ENCODE results near the gene EIF4A3. TPM values are rescaled to one million over a fixed set of nuclear protein-coding genes. Genes with fewer than 3 reads are reported as not detected.

Gene EIF4A3
- total and polyA plus RNA-seq, 9 of the 15 experiments (the other 6 are each of a cell fraction or from before 2014, with no cell fraction given), result 62.7 to 171 (median 127) TPM

DNA sequence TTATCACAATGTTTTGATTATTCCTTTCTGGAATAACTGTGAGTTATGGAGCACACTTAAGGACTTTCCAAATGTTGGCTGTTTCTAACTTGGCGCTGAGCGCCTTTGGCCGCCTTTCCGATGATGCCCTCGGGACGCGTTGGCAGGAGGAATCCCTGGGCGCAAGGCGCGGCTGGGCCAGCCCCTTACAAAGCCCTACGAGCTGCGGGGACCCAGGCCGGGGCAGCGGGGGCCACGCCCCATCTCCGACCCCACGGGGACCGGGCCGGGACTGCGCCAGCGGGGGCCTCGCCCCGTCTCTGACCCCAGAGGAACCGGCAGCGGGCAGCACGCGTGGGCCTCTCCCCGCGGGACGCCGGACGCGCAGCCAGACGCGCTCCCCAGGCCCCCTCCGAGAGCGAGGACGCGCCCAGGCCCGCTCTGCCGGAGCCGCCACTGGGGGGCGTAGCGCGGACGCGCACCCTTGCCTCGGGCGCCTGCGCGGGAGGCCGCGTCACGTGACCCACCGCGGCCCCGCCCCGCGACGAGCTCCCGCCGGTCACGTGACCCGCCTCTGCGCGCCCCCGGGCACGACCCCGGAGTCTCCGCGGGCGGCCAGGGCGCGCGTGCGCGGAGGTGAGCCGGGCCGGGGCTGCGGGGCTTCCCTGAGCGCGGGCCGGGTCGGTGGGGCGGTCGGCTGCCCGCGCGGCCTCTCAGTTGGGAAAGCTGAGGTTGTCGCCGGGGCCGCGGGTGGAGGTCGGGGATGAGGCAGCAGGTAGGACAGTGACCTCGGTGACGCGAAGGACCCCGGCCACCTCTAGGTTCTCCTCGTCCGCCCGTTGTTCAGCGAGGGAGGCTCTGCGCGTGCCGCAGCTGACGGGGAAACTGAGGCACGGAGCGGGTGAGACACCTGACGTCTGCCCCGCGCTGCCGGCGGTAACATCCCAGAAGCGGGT is 45.6 kb downstream of the EIF4A3 start, which contains the start of gene GAA (continued):
- TF ChIP-seq ZNF175 (CRISPR knock-in tag; IDR thresholded peaks at IDR 0.05; ENCODE audit: low read depth) (peak; percentile 47; the same call in 1 of the 2 replicates), SRSF3 (IDR thresholded peaks at IDR 0.05; ENCODE audit: insufficient read depth, low read length) (no peak), NUFIP1 (IDR thresholded peaks at IDR 0.05; ENCODE audit: partially characterized antibody) (no peak), ZNF133 (CRISPR knock-in tag; IDR thresholded peaks at IDR 0.05) (no peak), CHCHD3 (CRISPR knock-in tag; IDR thresholded peaks at IDR 0.05) (no peak), HDGF (IDR thresholded peaks at IDR 0.05) (no peak), GABPB1 (CRISPR knock-in tag; IDR thresholded peaks at IDR 0.05) (no peak), TAL1 (IDR thresholded peaks at IDR 0.05) (no peak), PRMT5 (CRISPR knock-in tag; IDR thresholded peaks at IDR 0.05) (no peak), ZFP30 (CRISPR knock-in tag; IDR thresholded peaks at IDR 0.05; ENCODE audit: borderline replicate concordance) (no peak), NR1H2 (CRISPR knock-in tag; IDR thresholded peaks at IDR 0.05) (no peak), SMC3 (conservative IDR thresholded peaks at IDR 0.05; ENCODE audit: insufficient read depth, low read depth, low read length) (peak; percentile 24), ZNF76 (CRISPR knock-in tag; IDR thresholded peaks at IDR 0.05; ENCODE audit: borderline replicate concordance) (no peak), HMG20B (CRISPR knock-in tag; IDR thresholded peaks at IDR 0.05) (no peak), ESRRA (IDR thresholded peaks at IDR 0.05; ENCODE audit: borderline replicate concordance, low read depth) (no peak), TRIM24 (IDR thresholded peaks at IDR 0.05) (no peak), HOXB6 (CRISPR knock-in tag; IDR thresholded peaks at IDR 0.05; ENCODE audit: borderline replicate concordance) (no peak), FOS (IDR thresholded peaks at IDR 0.05; ENCODE audit: extremely low read depth, insufficient read length) (peak; percentile 41), PHB2 (IDR thresholded peaks at IDR 0.05; ENCODE audit: low read depth) (no peak), TCF3 (CRISPR knock-in tag; IDR thresholded peaks at IDR 0.05) (0 out of 2 replicates have a peak, but pooled peaks have one; percentile 17), PPARD (CRISPR knock-in tag; IDR thresholded peaks at IDR 0.05) (no peak), PYGO2 (tag; IDR thresholded peaks at IDR 0.05) (no peak)
- TF ChIP-seq, protein P1, sequence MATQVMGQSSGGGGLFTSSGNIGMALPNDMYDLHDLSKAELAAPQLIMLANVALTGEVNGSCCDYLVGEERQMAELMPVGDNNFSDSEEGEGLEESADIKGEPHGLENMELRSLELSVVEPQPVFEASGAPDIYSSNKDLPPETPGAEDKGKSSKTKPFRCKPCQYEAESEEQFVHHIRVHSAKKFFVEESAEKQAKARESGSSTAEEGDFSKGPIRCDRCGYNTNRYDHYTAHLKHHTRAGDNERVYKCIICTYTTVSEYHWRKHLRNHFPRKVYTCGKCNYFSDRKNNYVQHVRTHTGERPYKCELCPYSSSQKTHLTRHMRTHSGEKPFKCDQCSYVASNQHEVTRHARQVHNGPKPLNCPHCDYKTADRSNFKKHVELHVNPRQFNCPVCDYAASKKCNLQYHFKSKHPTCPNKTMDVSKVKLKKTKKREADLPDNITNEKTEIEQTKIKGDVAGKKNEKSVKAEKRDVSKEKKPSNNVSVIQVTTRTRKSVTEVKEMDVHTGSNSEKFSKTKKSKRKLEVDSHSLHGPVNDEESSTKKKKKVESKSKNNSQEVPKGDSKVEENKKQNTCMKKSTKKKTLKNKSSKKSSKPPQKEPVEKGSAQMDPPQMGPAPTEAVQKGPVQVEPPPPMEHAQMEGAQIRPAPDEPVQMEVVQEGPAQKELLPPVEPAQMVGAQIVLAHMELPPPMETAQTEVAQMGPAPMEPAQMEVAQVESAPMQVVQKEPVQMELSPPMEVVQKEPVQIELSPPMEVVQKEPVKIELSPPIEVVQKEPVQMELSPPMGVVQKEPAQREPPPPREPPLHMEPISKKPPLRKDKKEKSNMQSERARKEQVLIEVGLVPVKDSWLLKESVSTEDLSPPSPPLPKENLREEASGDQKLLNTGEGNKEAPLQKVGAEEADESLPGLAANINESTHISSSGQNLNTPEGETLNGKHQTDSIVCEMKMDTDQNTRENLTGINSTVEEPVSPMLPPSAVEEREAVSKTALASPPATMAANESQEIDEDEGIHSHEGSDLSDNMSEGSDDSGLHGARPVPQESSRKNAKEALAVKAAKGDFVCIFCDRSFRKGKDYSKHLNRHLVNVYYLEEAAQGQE (IDR thresholded peaks at IDR 0.05; ENCODE audit: borderline replicate concordance), result peak; percentile 93
- TF ChIP-seq, protein P1 (CRISPR knock-in tag; IDR thresholded peaks at IDR 0.05; ENCODE audit: low read depth), result peak; percentile 63; the same call in 1 of the 2 replicates
